Testis (tissue), 3 donors: ENCODE measurements around the gene FAM53C. TPM values are rescaled to one million over a fixed set of nuclear protein-coding genes. Genes with fewer than 3 reads are reported as not detected.

ENCODE experiments used
- DNase-seq: peaks from one replicate; pipeline ENCODE4 v3.0.0-alpha.2; 2019
- H3K27ac ChIP-seq, 2 donors: fragments of 200-600 bp; sonication (generic); one replicate each; pipeline ENCODE4 v1.5.1; 2019
- H3K27me3 ChIP-seq: fragments of 200-600 bp; sonication (generic); one replicate; pipeline ENCODE4 v1.5.1; 2019
- H3K36me3 ChIP-seq: fragments of 200-600 bp; sonication (generic); one replicate; pipeline ENCODE4 v1.5.1; 2017; ENCODE audit warnings: low read depth; ENCODE audit errors: missing control alignments
- H3K4me1 ChIP-seq: fragments of 200-600 bp; sonication (generic); one replicate; pipeline ENCODE4 v1.5.1; 2019
- H3K4me3 ChIP-seq, 2 donors: fragments of 200-600 bp; sonication (generic); one replicate each; pipeline ENCODE4 v1.5.1; 2017 to 2019
- H3K9me3 ChIP-seq: fragments of 200-600 bp; sonication (generic); one replicate; pipeline ENCODE4 v1.5.1; 2017
- CTCF ChIP-seq, 3 experiments: fragments of 450-650 bp in 2 of 3; fragments of 200-600 bp in 1 of 3; sonication (generic) in 1 of 3; IDR thresholded peaks; one replicate each; pipeline ENCODE4 v1.5.1; 2016 to 2019; ENCODE audit warnings: antibody characterized with exemption in 3 of 3, mild to moderate bottlenecking in 2 of 3, moderate library complexity in 1 of 3
- POLR2A ChIP-seq: fragments of 450-650 bp; IDR thresholded peaks from one replicate; pipeline ENCODE4 v1.6.1; 2017; ENCODE audit warnings: antibody characterized with exemption, mild to moderate bottlenecking, moderate library complexity
- WGBS, 2 donors: methylation state at CpG; one replicate each; pipeline ENCODE4 v1.1.5; 2018; 5-methylcytosine and 5-hydroxymethylcytosine counted together
- intact Hi-C: fragments of 100-400 bp; cut with DNase I; formaldehyde crosslinking; loops from one replicate; pipeline ENCODE4 v1.15.1; 2023; ENCODE audit warnings: low total_unique reads
- polyA plus RNA-seq: library from polyadenylated mRNA; stranded (reverse); fragments of 350-450 nt; fragmentation: Illumina TruSeq; extraction: RNeasy Lipid Tissue Mini Kit (QIAGEN cat#74804); gene quantifications from one replicate; pipeline ENCODE4 v1.2.3, GENCODE V29; 2014; ENCODE audit warnings: low read depth, low replicate concordance; ENCODE audit not compliant: insufficient read depth
- total RNA-seq, 2 donors: library from RNA; depleted of rRNA; stranded (reverse); fragments of >200 nt; gene quantifications; one replicate each; pipeline ENCODE4 v1.2.3, GENCODE V29; 2016

Gene FAM53C
- total and polyA plus RNA-seq, 3 donors from 2014 or later = 107 to 152 (median 125) TPM

- TF ChIP-seq POLR2A (no peak), CTCF (IDR thresholded peaks at IDR 0.05) (no peak)
- no peaks in the 10 kb centered on the region for H3K36me3 ChIP-seq
- H3K4me1 ChIP-seq = peaks cover 8% of the 10 kb centered on the region
- 43 to 51% methylated on average over 3 of the region's 3 CpGs for WGBS, 2 donors
- no peaks in the 10 kb centered on the region for H3K27me3 ChIP-seq
- no peak for DNase-seq
- H3K27ac ChIP-seq = no peak overlapping the region
- no peak overlapping the region for H3K4me3 ChIP-seq
- intact Hi-C loops = no loop called here
- H3K9me3 ChIP-seq = no peaks in the 10 kb centered on the region
Measured at GRCh38 chr5:138359621-138360020, 21.6 kb downstream of the FAM53C start.

- Histone ChIP-seq H3K27ac (no peak overlapping the region), H3K4me1 (no peaks in the 10 kb centered on the region), H3K27me3 (no peaks in the 10 kb centered on the region), H3K36me3 (no peaks in the 10 kb centered on the region), H3K9me3 (no peaks in the 10 kb centered on the region), H3K4me3 (no peak overlapping the region)
- intact Hi-C loops = no loop called here
- no peak for TF ChIP-seq POLR2A
- no peak for TF ChIP-seq CTCF (IDR thresholded peaks at IDR 0.05)
- 81 to 92% methylated on average over 1 of the region's 1 CpG for WGBS, 2 donors
- DNase-seq = no peak
Measured at GRCh38 chr5:138360941-138361452, 22.9 kb downstream of the FAM53C start.

GRCh38 chr5:138364576-138364975 lies 26.5 kb downstream of the FAM53C start:
- no peaks in the 10 kb centered on the region for H3K9me3 ChIP-seq
- no peaks in the 10 kb centered on the region for H3K27me3 ChIP-seq
- no peak for TF ChIP-seq CTCF (IDR thresholded peaks at IDR 0.05)
- no peak for TF ChIP-seq POLR2A
- H3K4me3 ChIP-seq = no peak overlapping the region
- WGBS, 2 donors = 96 to 98% methylated on average over 1 of the region's 1 CpG
- H3K27ac ChIP-seq = no peak overlapping the region
- intact Hi-C loops = no loop called here
- peaks cover 9% of the 10 kb centered on the region for H3K4me1 ChIP-seq
- no peaks in the 10 kb centered on the region for H3K36me3 ChIP-seq
- no peak for DNase-seq

- Histone ChIP-seq H3K9me3 (no peaks in the 10 kb centered on the region), H3K27ac (no peak overlapping the region), H3K27me3 (no peaks in the 10 kb centered on the region), H3K4me1 (peaks cover 9% of the 10 kb centered on the region), H3K4me3 (no peak overlapping the region), H3K36me3 (no peaks in the 10 kb centered on the region)
- 40 to 60% methylated on average over 4 of the region's 4 CpGs for WGBS, 2 donors
- intact Hi-C loops = no loop called here
- no peak for DNase-seq
- TF ChIP-seq POLR2A (no peak), CTCF (IDR thresholded peaks at IDR 0.05) (no peak)
Measured at GRCh38 chr5:138366632-138367382, 28.7 kb downstream of the FAM53C start.

GRCh38 chr5:138369261-138369660 lies 31.2 kb downstream of the FAM53C start:
- Histone ChIP-seq H3K9me3 (no peaks in the 10 kb centered on the region), H3K36me3 (no peaks in the 10 kb centered on the region), H3K27me3 (no peaks in the 10 kb centered on the region), H3K27ac (no peak overlapping the region), H3K4me1 (peaks cover 9% of the 10 kb centered on the region), H3K4me3 (no peak overlapping the region)
- intact Hi-C loops = no loop called here
- TF ChIP-seq CTCF (IDR thresholded peaks at IDR 0.05) = no peak
- WGBS, 2 donors = 61 to 62% methylated on average over 5 of the region's 5 CpGs
- DNase-seq = no peak
